H4 (cell line): ENCODE results near the gene KMT2C. TPM values are rescaled to one million over a fixed set of nuclear protein-coding genes. Genes with fewer than 3 reads are reported as not detected.
A peak's percentile ranks its signal among the peaks of the same experiment; 100 is the strongest.
"Not testable (repeated sequence)": the region's sequence is repeated elsewhere in the genome, so short reads cannot be mapped to it uniquely, and the experiment has no call there.

ENCODE experiments used
- DNase-seq: peaks from one replicate; pipeline ENCODE4 v3.0.0-alpha.2; 2015; ENCODE audit warnings: low spot score
- total RNA-seq: library from RNA; depleted of rRNA; stranded (reverse); fragments of >200 nt; shearing (Covaris generic); gene quantifications from 2 replicates; pipeline ENCODE4 v1.2.3, GENCODE V29; 2014

The KMT2C gene
- total RNA-seq, 1 experiment from 2014 or later: 10.1 TPM

- no peak for DNase-seq
Measured at GRCh38 chr7:152402384-152403250, 33.2 kb downstream of the KMT2C start.

- DNase-seq: no peak
Measured at GRCh38 chr7:152399344-152399743, 36.5 kb downstream of the KMT2C start.

DNA sequence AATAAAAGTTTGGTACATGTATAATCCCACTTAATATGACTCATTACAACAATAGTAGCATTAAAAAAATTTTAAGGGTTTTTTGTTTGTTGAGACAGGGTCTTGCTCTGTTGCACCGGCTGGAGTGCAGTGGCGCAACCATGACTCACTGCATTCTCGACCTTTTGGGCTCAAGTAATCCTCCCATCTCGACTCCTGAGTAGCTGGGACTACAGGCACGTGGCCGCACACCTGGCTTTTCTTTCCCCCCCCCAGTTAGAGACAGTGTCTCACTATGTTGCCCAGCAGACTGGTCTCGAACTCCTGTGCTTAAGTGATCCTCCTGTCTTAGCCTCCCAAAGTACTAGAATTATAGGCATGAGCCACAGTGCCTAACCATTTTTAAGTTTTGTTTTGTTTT, 40.7 kb downstream of the KMT2C start:
- no peak for DNase-seq

- not testable (repeated sequence) for DNase-seq
Measured at GRCh38 chr7:152394214-152394613, 41.6 kb downstream of the KMT2C start.

DNA sequence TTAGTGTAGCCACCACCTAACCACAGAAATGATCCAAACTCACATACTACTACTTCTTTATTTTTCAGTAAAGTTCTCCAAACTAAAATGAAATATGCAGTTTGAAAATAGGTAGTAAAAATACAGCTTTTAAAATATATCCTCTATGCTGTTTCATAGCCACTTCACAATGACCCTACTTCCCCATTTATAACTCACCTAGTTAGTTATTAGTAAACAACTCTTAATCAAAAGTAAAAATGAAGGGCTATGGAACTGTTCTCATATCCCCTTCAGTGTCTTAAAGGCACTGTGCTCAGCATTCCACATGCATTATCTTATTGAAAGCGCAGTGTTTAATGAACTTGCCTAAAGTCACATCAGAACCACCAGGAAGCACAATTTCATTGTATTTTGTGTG, 43.5 kb downstream of the KMT2C start:
- DNase-seq: no peak

- not testable (repeated sequence) for DNase-seq
Measured at GRCh38 chr7:152386136-152386764, 49.6 kb downstream of the KMT2C start.

DNA sequence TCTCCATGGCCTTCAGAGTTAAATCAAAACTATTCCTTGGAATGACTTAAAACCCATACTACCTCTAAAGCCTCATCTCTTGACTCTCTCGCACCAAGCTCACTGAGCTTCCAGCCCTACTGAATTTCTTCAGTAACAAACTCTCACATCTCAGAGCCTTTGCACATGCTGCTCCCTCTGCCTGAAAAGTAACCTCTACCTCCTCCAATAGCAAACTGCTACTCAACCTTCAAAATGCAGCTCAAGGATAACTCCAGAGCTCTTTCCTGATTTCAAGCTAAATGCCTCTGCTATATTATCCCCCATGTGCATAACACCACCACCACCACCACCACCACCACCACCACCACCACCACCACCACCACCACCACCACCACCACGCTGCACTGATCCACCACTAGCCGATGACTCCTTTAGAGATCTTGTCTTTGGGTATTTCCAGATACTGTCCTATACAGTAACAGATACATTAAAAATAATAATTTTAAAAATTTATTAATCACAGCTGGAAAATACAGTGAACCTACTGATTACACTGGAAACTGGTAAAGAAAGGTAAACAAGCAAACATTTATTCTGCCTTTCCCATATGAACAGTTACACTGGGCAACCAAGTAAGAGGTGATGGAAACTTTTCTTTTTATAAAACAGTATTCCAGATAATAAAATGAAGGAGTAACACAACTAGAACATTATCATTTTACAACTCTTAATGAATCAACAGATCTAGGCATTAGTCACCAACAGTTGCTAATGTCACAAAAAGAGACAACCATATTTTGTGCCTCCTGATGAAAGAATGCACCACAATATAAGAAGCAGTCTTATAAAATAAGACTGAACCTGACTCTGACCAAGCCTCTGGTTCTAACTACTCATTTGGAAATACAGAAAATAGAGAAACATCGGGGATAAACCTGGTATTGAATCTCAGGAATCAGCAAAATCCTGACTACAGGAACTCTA, 51.3 kb downstream of the KMT2C start:
- not testable (repeated sequence) for DNase-seq

DNA sequence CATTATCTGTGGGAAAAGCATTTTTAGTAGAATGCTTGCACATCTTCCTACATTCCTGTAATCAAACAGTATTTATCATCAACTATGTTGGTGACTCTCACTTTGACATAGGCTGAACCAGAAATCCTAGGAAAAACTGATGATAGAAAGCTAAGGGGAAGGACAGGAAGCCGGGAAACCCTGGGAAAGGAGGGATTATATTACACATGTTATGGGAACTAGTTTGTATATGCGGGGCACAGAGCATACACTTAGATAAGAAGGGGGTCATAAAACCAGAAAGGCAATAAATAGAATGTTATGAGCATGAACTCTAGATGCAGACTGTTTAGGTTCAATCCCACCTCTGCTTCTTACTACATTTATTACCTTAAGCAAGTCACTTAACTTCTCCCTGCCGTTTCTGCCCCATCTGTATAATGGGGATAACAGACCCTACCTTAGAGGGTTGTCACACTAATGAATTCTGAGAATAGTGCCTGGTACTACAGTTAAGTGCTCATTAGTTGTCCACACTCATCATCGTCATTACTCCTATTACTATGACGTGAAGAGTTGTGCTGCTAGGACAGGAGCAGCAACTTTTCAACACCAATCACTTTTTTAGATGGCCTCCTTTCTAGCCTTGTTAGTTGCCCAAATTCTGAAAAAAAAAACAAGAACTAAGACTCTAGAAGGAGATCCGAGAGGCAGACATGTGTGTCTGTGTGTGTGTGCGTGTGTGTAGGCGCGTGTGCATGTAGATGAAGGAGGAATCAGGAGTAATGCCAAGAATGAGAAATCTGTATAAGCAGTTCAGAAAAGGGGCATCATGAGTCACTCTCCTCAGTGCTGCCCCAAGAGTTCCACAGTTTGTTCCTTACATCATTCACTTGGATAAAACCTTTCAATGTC, 52.2 kb downstream of the KMT2C start:
- DNase-seq: peak; percentile 88

DNA sequence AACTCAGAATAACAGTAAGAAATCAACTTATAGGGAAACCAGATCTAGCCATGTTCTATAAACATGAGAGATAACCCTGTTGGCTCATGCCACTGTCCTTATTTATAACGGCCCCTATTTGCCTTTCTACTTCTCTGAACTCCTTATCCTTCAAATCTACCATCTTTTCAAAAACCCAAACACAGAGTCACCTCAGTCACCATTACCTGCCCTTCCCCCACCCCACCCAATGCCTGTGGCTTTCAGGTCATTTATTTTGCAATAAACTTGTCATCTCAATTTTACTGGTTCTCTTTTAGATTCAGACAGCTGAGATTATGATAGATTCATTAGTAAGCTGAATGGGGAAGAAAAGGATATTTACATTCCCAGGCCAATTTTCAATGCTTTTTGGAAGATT, 53.6 kb downstream of the KMT2C start:
- no peak for DNase-seq

DNA sequence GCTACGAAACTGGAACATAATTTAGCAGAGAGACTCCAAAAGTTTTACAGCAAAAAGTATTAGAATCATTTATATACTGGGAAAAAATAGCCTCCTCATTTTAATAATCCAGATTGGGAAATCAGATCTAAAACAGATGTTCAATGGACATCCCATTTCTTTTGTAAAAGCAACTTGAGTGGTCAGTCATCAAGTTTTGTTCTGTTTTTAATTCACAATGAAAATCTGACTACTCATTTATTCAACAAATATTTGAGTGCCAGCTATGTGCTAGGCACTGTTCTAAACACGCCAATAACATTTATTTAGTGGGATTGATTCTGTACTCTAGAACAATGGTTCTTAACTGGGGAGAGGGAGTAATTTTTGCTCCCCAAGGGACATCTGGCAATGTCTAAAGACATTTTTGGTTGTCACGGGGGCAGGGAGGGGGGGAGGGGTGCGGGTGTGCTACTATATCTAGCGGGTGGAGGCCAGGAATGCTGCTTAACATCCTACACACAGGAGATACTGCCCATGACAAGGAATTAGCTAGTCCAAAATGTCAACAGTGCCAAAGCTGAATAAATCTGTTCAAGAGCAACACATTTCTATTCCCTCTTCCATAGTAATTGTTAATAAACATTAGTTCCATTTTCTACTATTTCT, 54.7 kb downstream of the KMT2C start:
- DNase-seq: not testable (repeated sequence)

DNA sequence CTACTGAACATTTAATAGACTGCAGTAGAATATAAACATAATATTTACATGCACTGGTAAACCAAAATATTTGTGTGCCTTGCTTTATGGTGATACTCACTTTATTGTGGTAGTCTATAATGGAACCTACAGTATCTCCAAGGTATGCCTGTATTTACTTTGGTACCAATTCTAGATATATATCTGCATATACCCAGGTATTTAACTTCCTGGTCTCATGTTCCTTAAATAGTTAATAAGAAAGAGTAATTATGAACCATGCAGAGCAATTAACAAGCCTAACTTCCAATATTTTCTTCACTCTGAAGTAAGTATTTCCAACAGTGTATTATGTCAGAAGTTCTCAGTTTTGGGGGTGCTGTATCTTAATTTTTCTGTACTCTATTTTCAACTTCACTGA, 57.3 kb downstream of the KMT2C start:
- not testable (repeated sequence) for DNase-seq

DNA sequence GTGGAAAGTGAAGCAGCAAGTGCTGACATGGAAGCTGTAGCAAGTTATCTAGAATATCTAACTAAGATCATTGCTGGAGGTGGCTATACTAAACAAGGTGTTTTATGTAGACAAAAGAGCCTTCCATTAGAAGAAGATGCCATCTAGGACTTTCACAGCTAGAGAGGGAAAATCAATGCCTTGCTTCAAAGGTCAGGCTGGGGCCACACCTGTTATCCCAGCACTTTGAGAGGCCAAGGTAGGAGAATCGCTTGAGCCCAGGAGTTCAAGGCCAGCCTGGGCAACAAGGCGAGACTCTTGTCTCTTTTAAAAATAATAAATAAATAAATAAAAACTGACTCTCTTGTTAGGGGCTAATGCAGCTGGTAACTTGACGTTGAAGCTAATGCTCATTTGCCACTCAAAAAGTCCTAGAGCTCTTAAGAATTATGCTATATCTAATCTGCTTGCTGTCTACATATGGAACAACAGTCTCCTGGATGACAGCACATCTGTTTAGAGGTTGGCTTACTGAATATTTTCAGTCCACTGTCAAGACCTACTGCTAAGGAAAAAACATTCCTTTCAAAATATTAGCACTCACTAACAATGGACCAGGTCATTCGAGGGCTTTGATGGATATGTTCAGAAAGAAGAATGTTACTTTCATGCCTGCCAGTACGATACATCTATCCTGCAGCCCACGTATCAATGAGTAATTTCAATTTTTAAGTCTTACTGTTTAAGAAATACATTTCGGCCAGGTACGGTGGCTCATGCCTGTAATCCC, 58.9 kb downstream of the KMT2C start:
- DNase-seq: not testable (repeated sequence)

- DNase-seq: no peak
Measured at GRCh38 chr7:152370297-152370696, 65.5 kb downstream of the KMT2C start.

DNA sequence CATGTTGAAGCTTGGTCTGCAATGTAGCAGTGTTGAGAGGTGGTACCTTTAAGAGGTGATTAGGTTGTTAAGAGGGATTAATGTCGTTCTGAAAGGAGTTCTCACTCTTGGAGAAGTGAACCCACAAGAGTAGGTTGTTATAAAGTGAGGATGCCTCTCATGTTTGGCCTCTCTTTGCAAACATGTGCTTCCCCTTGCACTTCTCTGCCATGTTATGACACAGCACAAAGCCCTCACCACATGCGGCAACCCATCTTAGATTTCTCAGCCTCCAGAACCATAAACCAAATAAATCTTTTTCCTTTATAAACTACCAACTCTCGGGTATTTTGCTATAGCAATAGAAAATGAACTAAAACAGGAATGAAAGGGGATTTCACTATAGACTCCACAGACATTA, 66.3 kb downstream of the KMT2C start:
- DNase-seq: no peak

DNA sequence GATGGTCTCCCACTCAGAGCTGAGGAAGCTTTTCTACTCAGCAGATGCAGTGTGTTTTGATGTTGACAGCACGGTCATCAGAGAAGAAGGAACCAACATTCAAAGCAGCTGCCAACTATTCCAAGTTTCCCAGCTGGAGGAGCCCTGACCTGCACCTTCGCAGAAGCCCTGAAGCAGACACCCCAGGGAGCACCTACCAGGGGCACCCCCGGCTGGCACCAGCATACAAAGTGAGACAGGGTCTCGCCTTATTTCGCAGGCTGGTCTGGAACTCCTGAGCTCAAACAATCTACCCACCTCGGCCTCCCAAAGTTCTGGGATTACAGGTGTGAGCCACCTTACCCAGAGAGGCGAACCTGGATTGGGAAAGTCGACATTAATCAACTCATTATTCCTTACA, 68.6 kb downstream of the KMT2C start:
- DNase-seq: no peak

GRCh38 chr7:152366662-152367061, 69.1 kb downstream of the KMT2C start:
- DNase-seq: no peak

GRCh38 chr7:152365982-152366603, 69.7 kb downstream of the KMT2C start:
- DNase-seq: no peak

DNA sequence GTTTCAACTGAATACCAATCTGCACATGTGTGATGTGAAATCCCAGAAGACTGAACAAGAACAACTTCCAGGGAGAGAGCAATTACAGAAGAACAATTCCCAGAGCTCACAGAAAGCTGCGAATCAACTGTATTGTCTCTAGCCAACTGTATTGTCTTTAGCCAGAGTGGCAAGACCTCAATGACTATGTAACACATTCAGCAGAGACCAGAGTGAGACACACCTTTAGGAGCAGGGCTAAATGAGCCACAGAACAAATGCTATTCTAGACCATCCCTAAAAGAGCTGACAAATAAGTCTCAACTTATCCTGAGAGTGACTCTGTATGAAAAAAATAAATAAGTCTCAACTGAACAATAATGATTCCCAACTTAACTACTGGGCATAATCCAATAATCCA, 72.0 kb downstream of the KMT2C start:
- no peak for DNase-seq
